HCT116 (cell line): ENCODE measurements around the gene SLC34A3. TPM values are rescaled to one million over a fixed set of nuclear protein-coding genes. Genes with fewer than 3 reads are reported as not detected.

Experiments
- ATAC-seq: fragments of 200-7000 bp; cut with Tn5 transposase; 2 replicates; pipeline ENCODE4 v1.9.1; 2020; ENCODE audit warnings: mild to moderate bottlenecking, moderate library complexity
- BruUV-seq: library from RNA; stranded (reverse); fragments of 400-500 nt; replicated peaks from 2 replicates; lab custom pipeline; 2021; lab: Mats Ljungman, UMichigan
- CTCF ChIA-PET: fragments of 300-600 bp; sonication (Branson Sonifier 250); formaldehyde crosslinking; loops from one replicate; lab custom pipeline; 2021; ENCODE audit warnings: antibody characterized with exemption; lab: Charles Lee
- POLR2A ChIA-PET: fragments of 300-600, 350-600 bp; sonication (Branson Sonifier 250); formaldehyde crosslinking; loops from one replicate; lab custom pipeline; 2021; ENCODE audit warnings: antibody characterized with exemption; lab: Charles Lee
- RAD21 ChIA-PET, 2 experiments: fragments of 300-600 bp; sonication (Branson Sonifier 250); formaldehyde crosslinking; loops; one replicate each; lab custom pipeline; 2023; ENCODE audit warnings: low total read pairs in 2 of 2; ENCODE audit not compliant: uncharacterized antibody in 2 of 2, unreplicated experiment in 2 of 2, low non-redundant PET in 1 of 2; lab: Charles Lee
- DNase-seq: peaks from one replicate; pipeline ENCODE4 v3.0.0-alpha.2; 2010; ENCODE audit warnings: low read depth, low spot score
- H2AFZ ChIP-seq: fragments of 200-600 bp; shearing (Covaris generic), sonication (generic); 2 replicates; pipeline ENCODE4 v1.6.1; 2017; ENCODE audit warnings: low read depth, mixed run types, mixed read lengths, antibody characterized with exemption, low read length; ENCODE audit not compliant: poor library complexity, severe bottlenecking
- H3K27ac ChIP-seq: 2 replicates; pipeline ENCODE4 v1.5.1; 2012; ENCODE audit warnings: low read depth, low read length
- H3K27me3 ChIP-seq: fragments of 200-600 bp; sonication (generic); 2 replicates; pipeline ENCODE4 v1.6.1; 2016; ENCODE audit warnings: mixed run types, low read length, mixed read lengths; ENCODE audit not compliant: insufficient read depth
- H3K36me3 ChIP-seq, 2 experiments: fragments of 200-500 bp in 1 of 2; fragments of 200-600 bp in 1 of 2; sonication (Bioruptor generic) in 1 of 2; sonication (generic) in 1 of 2; 2 replicates each; pipeline versions ENCODE4 v1.5.1 to v1.6.1; 2014 to 2016; ENCODE audit warnings: low read length in 2 of 2, inconsistent platforms in 1 of 2, mixed read lengths in 1 of 2, mixed run types in 1 of 2; ENCODE audit not compliant: insufficient read depth in 2 of 2, control insufficient read depth in 1 of 2
- H3K4me1 ChIP-seq, 2 experiments: fragments of 200-600 bp in 1 of 2; sonication (generic) in 1 of 2; 2 replicates each; pipeline versions ENCODE4 v1.5.1 to v1.6.1; 2012 to 2017; ENCODE audit warnings: low read length in 2 of 2, inconsistent platforms in 1 of 2, mild to moderate bottlenecking in 1 of 2, mixed read lengths in 1 of 2, mixed run types in 1 of 2, moderate library complexity in 1 of 2; ENCODE audit not compliant: insufficient read depth in 2 of 2, control insufficient read depth in 1 of 2
- H3K4me2 ChIP-seq: fragments of 200-600 bp; sonication (generic); 2 replicates; pipeline ENCODE4 v1.6.1; 2017; ENCODE audit warnings: mixed run types, low read length, mixed read lengths
- H3K4me3 ChIP-seq, 2 experiments: fragments of 200-600 bp in 1 of 2; sonication (generic) in 1 of 2; replicated peaks in 1 of 2; 2 replicates each; pipeline ENCODE4 v1.5.1; 2011 to 2016; ENCODE audit warnings: low read length in 2 of 2, control low read depth in 1 of 2, low read depth in 1 of 2, mild to moderate bottlenecking in 1 of 2, mixed read lengths in 1 of 2, mixed run types in 1 of 2
- H3K79me2 ChIP-seq: fragments of 200-600 bp; sonication (generic); 2 replicates; pipeline ENCODE4 v1.6.1; 2017; ENCODE audit warnings: mild to moderate bottlenecking, mixed run types, low read length, moderate library complexity, mixed read lengths; ENCODE audit not compliant: insufficient read depth
- H3K9ac ChIP-seq: fragments of 200-600 bp; sonication (generic); 2 replicates; pipeline ENCODE4 v1.6.1; 2016; ENCODE audit warnings: low read length, mixed read lengths
- H3K9me2 ChIP-seq: fragments of 200-600 bp; sonication (generic), shearing (Covaris generic); 2 replicates; pipeline ENCODE4 v1.6.1; 2017; ENCODE audit warnings: mixed run types, mild to moderate bottlenecking, moderate library complexity; ENCODE audit not compliant: insufficient read depth
- H3K9me3 ChIP-seq, 2 experiments: fragments of 200-500 bp in 1 of 2; fragments of 200-600 bp in 1 of 2; sonication (Bioruptor generic) in 1 of 2; sonication (generic) in 1 of 2; 2 replicates each; pipeline ENCODE4 v1.6.1; 2014 to 2017; ENCODE audit warnings: low read length in 2 of 2, mixed read lengths in 2 of 2, inconsistent platforms in 1 of 2, low read depth in 1 of 2, mild to moderate bottlenecking in 1 of 2, mixed run types in 1 of 2, moderate library complexity in 1 of 2; ENCODE audit not compliant: control insufficient read depth in 1 of 2, insufficient read depth in 1 of 2
- H4K20me1 ChIP-seq: fragments of 200-600 bp; sonication (generic), shearing (Covaris generic); 2 replicates; pipeline ENCODE4 v1.6.1; 2017; ENCODE audit warnings: mixed run types, mild to moderate bottlenecking, moderate library complexity; ENCODE audit not compliant: insufficient read depth
- CBX3 ChIP-seq: IDR thresholded peaks from 2 replicates; pipeline ENCODE4 v1.6.1; 2012; ENCODE audit warnings: low read depth
- POLR2A ChIP-seq: IDR thresholded peaks from 2 replicates; pipeline ENCODE4 v1.7.0; 2011; ENCODE audit warnings: borderline replicate concordance; ENCODE audit not compliant: insufficient read depth, insufficient read length; ENCODE audit errors: extremely low read depth
- POLR2AphosphoS5 ChIP-seq: IDR thresholded peaks from 2 replicates; pipeline ENCODE4 v1.6.1; 2011; ENCODE audit warnings: mild to moderate bottlenecking, low read depth, low read length, moderate library complexity
- TCF7L2 ChIP-seq: IDR thresholded peaks from 2 replicates; pipeline ENCODE4 v1.7.0; 2011; ENCODE audit warnings: borderline replicate concordance, inconsistent platforms; ENCODE audit not compliant: insufficient read depth, insufficient read length; ENCODE audit errors: extremely low read depth
- YY1 ChIP-seq: IDR thresholded peaks from 2 replicates; pipeline ENCODE4 v1.6.1; 2011; ENCODE audit warnings: low read length, low read depth, moderate library complexity, mild to moderate bottlenecking; ENCODE audit not compliant: insufficient replicate concordance; ENCODE audit errors: extremely low read depth
- ZFX ChIP-seq: fragments of 450-650 bp; IDR thresholded peaks from 2 replicates; pipeline ENCODE4 v1.6.1; 2017
- intact Hi-C: fragments of 100-400 bp; cut with micrococcal nuclease; formaldehyde crosslinking; loops from 2 replicates; pipeline ENCODE4 v1.10.0; 2022
- total RNA-seq: library from RNA; stranded (reverse); gene quantifications from one replicate; pipeline ENCODE4 v1.2.1, GENCODE V29; 2021; ENCODE audit not compliant: unreplicated experiment
- TF ChIP-seq, protein P1 (sequence below), 3 experiments: fragments of 200-600 bp in 1 of 3; sonication (generic) in 1 of 3; IDR thresholded peaks in 2 of 3; conservative IDR thresholded peaks in 1 of 3; 2 replicates each; pipeline ENCODE4 v1.5.1; 2012 to 2017; ENCODE audit warnings: low read depth in 2 of 3, low read length in 2 of 3, antibody characterized with exemption in 1 of 3, borderline replicate concordance in 1 of 3, control low read depth in 1 of 3, mild to moderate bottlenecking in 1 of 3, mixed read lengths in 1 of 3, mixed run types in 1 of 3, moderate library complexity in 1 of 3; ENCODE audit not compliant: insufficient read depth in 1 of 3

The SLC34A3 gene
- total RNA-seq, 1 experiment from 2014 or later = 0.15 TPM

DNA sequence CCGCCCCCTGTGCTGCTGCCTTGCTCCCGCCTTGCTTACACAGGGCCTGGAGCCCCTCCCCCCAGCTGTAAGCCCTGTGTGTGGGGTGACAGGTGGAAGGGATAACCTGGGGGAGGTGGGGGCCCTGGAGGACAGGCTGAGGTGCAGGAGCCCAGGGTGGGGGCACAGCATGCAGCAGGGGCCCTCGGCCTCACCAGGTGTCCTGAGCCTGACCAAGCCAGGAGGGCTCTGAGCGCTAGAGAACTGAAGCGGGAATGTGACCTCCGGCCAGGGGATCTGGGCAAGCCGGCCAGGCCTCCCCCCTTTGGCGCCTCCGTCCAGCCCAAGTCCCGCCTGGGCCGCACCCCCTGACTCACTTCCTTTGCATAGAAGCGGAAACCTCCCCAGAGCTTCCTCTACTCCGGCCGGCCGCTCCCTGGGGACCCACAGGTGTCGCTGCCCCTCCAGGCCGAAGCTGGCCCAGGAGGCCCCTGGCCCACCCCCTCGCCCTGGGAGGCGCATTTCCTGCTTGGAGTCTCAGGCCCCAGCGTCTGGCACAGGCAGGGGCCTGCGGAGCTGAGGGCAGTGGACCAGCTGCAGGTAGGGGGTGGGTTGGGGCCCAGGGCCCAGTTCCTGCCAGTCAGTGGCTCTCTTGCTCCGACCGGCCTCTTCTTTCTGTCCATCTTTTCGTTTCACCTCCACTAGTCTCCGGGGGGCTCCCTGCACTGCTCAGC, 46.8 kb downstream of the SLC34A3 start, which contains the start of gene TOR4A:
TOR4A (plus strand) TSS at position 398 of the 713 bp plus-strand sequence. CDS start 964 bp downstream, outside the sequence.
- DNase-seq = peak; percentile 80
- ChIA-PET RAD21 (interaction anchor here (0.5 to 1.4 kb wide), 2 partner anchors 9 to 145 kb away, joined by 3 to 6 read pairs; partner anchors contain the start of genes EXD3 (in 1 of the 2) and NOXA1 (in 1 of the 2)), CTCF (interaction anchor here (0.8 to 2.0 kb wide), 3 partner anchors 9 to 24 kb away, joined by 3 to 18 read pairs (median 4); partner anchors contain the start of gene NRARP), POLR2A (interaction anchor here (0.7 to 1.7 kb wide), 8 partner anchors 10 to 150 kb away, joined by 3 to 14 read pairs (median 4); partner anchors contain the start of genes NELFB, RNF208 and TUBB4B)
- Histone ChIP-seq H3K9me2 (no peaks in the 10 kb centered on the region), H3K4me3 (peak within 1 kb of the TSS; percentile 80 to 90), H3K79me2 (peaks cover 34% of the 10 kb centered on the region), H3K36me3 (peaks cover 0 to 20% of the 10 kb centered on the region in 2 experiments; a peak in 2 of 4 replicates), H4K20me1 (no peaks in the 10 kb centered on the region), H3K4me1 (peaks cover 31 to 46% of the 10 kb centered on the region in 2 experiments), H3K4me2 (peak within 1 kb of the TSS; percentile 85), H3K27me3 (no peaks in the 10 kb centered on the region), H3K27ac (peak within 1 kb of the TSS; percentile 96), H3K9me3 (no peaks in the 10 kb centered on the region), H2AFZ (no peak within 1 kb of the TSS), H3K9ac (peak within 1 kb of the TSS; percentile 84)
- intact Hi-C loops = no loop called here
- peak; percentile 86 for ATAC-seq
- TF ChIP-seq CBX3 = no peak
- no peak for TF ChIP-seq TCF7L2
- peak; percentile 31 for TF ChIP-seq POLR2A
- peak; percentile 88 for TF ChIP-seq ZFX
- TF ChIP-seq, protein P1, sequence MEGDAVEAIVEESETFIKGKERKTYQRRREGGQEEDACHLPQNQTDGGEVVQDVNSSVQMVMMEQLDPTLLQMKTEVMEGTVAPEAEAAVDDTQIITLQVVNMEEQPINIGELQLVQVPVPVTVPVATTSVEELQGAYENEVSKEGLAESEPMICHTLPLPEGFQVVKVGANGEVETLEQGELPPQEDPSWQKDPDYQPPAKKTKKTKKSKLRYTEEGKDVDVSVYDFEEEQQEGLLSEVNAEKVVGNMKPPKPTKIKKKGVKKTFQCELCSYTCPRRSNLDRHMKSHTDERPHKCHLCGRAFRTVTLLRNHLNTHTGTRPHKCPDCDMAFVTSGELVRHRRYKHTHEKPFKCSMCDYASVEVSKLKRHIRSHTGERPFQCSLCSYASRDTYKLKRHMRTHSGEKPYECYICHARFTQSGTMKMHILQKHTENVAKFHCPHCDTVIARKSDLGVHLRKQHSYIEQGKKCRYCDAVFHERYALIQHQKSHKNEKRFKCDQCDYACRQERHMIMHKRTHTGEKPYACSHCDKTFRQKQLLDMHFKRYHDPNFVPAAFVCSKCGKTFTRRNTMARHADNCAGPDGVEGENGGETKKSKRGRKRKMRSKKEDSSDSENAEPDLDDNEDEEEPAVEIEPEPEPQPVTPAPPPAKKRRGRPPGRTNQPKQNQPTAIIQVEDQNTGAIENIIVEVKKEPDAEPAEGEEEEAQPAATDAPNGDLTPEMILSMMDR (IDR thresholded peaks at IDR 0.05 in 2 of 3, conservative IDR thresholded peaks at IDR 0.05 in 1 of 3; ENCODE audit: borderline replicate concordance in 1 of 3, insufficient read depth in 1 of 3, low read depth in 2 of 3, low read length in 2 of 3) = peak in 2 of 3 experiments; percentile 47 to 58; a peak in 4 of 6 replicates
- TF ChIP-seq YY1 = peak; percentile 9
- peak; percentile 97 for TF ChIP-seq POLR2AphosphoS5
- BruUV-seq = no TSS peak
